ENCODE data around the gene RHOA. TPM values are rescaled to one million over a fixed set of nuclear protein-coding genes. Genes with fewer than 3 reads are reported as not detected.

RHOA gene
- total RNA-seq, 4 donors from 2014 or later: 456 to 542 (median 494) TPM

- DNase-seq (ENCODE audit: low spot score): no peak
- ATAC-seq (ENCODE audit: low FRiP score): no peak
- no peak for TF ChIP-seq CTCF (IDR thresholded peaks at IDR 0.05)
These were observed 84.3 kb downstream of the RHOA start for GRCh38 chr3:49327485-49327884.

DNA sequence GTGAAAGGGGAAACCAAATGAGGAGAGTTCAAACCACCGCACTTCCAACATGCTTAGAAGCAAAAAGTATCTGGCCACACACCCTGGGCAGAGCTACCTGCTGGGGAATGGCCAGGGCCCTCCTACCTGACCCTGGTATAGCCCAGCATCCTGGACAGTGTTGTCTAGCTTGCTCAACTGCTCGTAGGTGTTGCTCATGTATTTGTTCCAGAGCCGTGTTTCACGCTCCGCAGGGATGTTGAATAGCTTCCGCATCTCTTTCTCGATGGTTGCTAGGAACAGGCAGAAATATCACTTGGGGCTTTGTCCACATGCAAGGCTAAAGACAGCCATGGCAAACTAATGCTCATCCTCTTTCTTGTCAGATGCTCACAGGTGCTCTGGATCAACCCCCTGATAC is 87.0 kb downstream of the RHOA start:
- no peak for TF ChIP-seq CTCF (IDR thresholded peaks at IDR 0.05)
- DNase-seq (ENCODE audit: low spot score) (no peak), ATAC-seq (ENCODE audit: low FRiP score) (no peak)

DNA sequence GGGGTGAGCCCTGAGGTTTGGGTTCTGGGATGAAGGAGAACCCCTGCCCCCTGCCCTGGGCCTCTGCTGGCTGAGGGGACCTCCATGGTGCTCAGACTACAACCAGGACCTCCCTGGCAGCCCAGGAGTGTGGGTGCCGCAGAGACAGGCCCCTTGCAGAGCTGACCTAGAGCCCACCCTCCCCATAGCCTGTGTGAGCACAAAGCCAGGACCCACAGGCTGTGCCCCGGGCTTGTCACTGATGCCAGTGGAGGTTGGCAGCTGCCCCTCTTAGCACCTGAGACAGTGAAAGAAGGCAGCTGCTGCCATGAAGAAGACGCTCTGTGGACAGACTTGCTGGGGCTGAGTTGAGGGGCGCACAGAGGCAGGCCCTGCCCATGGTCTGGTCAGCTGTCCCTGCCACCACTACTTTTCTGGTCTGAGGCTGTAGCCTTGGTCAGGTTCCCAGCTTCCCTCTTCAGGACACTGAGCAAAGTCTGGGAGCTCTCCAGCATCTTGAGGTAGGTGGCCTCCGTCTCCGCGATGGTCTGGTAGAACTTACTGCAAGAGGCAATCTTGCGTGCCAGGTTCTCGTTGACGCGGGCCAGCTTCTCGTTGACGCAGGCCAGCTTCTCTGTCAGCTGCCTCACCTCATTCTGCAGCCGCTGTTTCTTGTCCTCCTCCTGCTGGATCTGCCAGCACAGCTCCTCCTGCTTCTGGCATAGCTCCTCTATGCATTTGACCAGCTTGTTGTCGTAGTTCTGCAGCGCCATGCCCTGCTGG is 94.9 kb downstream of the RHOA start:
- DNase-seq (ENCODE audit: low spot score): no peak
- no peak for TF ChIP-seq CTCF (IDR thresholded peaks at IDR 0.05)
- ATAC-seq (ENCODE audit: low FRiP score): peak; percentile 23

GRCh38 chr3:49313896-49314688 is 97.7 kb downstream of the RHOA start:
- no peak for ATAC-seq (ENCODE audit: low FRiP score)
- TF ChIP-seq CTCF (IDR thresholded peaks at IDR 0.05): no peak
- no peak for DNase-seq (ENCODE audit: low spot score)

DNA sequence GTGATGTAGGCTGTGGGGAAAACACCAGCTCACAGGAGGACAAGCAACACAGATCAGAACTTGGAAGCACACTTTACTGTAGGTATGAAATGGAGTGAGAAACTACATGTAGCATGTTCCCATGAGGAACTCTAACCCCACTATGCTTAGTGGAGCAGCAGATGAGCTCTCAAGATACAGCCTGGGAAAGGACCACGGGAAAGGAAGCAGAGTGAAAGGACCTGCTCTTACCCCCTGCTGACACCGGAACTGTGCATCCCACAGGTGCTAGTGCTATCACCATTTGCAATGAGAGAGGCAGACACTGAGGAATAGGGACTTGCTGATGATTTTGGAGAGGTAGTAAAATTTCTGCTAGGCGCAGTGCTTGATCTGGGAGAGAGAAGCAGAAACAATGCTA is 100.5 kb downstream of the RHOA start:
- no peak for DNase-seq (ENCODE audit: low spot score)
- TF ChIP-seq CTCF (IDR thresholded peaks at IDR 0.05): no peak
- no peak for ATAC-seq (ENCODE audit: low FRiP score)

DNA sequence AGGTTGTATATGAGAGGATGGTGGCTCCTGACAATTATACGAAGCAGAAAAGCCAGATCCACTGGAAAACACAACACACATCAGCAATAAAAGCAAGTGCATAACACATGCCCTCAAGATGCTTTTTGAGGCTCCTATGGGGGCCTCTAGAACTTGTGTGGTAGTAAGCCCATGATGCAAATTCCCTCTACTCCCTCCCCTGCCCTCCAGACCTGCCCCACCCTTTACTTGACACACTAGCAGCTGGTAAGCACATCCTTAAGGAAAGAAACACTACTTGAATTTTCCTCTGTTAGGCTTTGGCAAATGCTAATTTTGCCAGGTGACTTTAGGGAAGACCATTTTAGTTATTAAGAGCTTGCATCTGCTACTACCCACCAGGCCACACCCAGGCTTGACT is 101.1 kb downstream of the RHOA start:
- no peak for TF ChIP-seq CTCF (IDR thresholded peaks at IDR 0.05)
- no peak for ATAC-seq (ENCODE audit: low FRiP score)
- no peak for DNase-seq (ENCODE audit: low spot score)

Other genes with a start within 250 kb of the RHOA start
- 10 to 100 TPM; 20.7 to 29.9 (median 26.8) TPM for gene CCDC71, start 245.6 kb downstream of the RHOA start, total RNA-seq
- gene KLHDC8B, start 240.4 kb downstream of the RHOA start, total RNA-seq: 100 to 1,000 TPM in 1 of 4 donors, 10 to 100 TPM in 3; 55.0 to 123 (median 65.5) TPM
- 10 to 100 TPM in 1 of 4 donors, 1 to 10 TPM in 3; 3.5 to 13.7 (median 5.6) TPM for gene C3orf62, start 134.7 kb downstream of the RHOA start, total RNA-seq
- 10 to 100 TPM; 17.3 to 43.3 (median 34.6) TPM for gene USP4, start 71.9 kb downstream of the RHOA start, total RNA-seq
- gene GPX1, start 53.6 kb downstream of the RHOA start, total RNA-seq: 100 to 1,000 TPM; 318 to 730 (median 464) TPM
- 10 to 100 TPM; 15.1 to 30.9 (median 24.0) TPM for gene TCTA, start 447 bp upstream of the RHOA start, total RNA-seq
- 1 to 10 TPM; 1.6 to 6.8 (median 3.3) TPM for gene AMT, start 10.5 kb upstream of the RHOA start, total RNA-seq
- 1 to 10 TPM; 2.7 to 9.4 (median 5.6) TPM for gene NICN1, start 17.3 kb upstream of the RHOA start, total RNA-seq
- 10 to 100 TPM; 37.8 to 65.0 (median 44.4) TPM for gene DAG1, start 58.3 kb upstream of the RHOA start, total RNA-seq
- gene BSN, start 142.5 kb upstream of the RHOA start, total RNA-seq: under 1 TPM; 0.09 to 0.63 (median 0.37) TPM

Measured in omental fat pad (tissue), 4 donors.